GM12878 (cell line): Measurements from ENCODE around the gene SASH1.

ENCODE experiments used
- MYB ChIP-seq: fragments of 150-350 bp; IDR thresholded peaks from 2 replicates; pipeline ENCODE4 v1.6.1; 2014; ENCODE audit warnings: mild to moderate bottlenecking, low read depth, low read length, borderline replicate concordance
- POLR2A ChIP-seq: IDR thresholded peaks from 2 replicates; pipeline ENCODE4 v1.6.1; 2011; ENCODE audit warnings: low read depth, mild to moderate bottlenecking, low read length
- YBX1 ChIP-seq: fragments of 450-650 bp; IDR thresholded peaks from 2 replicates; pipeline ENCODE4 v1.6.1; 2016; ENCODE audit warnings: antibody characterized with exemption
- ZBED1 ChIP-seq: IDR thresholded peaks from 2 replicates; pipeline ENCODE4 v1.6.1; 2016; ENCODE audit warnings: borderline replicate concordance
- TF ChIP-seq, protein P1 (sequence below): IDR thresholded peaks from 2 replicates; pipeline ENCODE4 v1.6.1; 2012; ENCODE audit warnings: mild to moderate bottlenecking, low read depth, low read length
- TF ChIP-seq, protein P2 (sequence below), 3 experiments: IDR thresholded peaks in 2 of 3; conservative IDR thresholded peaks in 1 of 3; 2 replicates each; pipeline ENCODE4 v1.5.1; 2011; ENCODE audit warnings: low read depth in 3 of 3, low read length in 3 of 3, mild to moderate bottlenecking in 3 of 3, control low read depth in 2 of 3, moderate library complexity in 2 of 3, inconsistent platforms in 1 of 3, mixed read lengths in 1 of 3; ENCODE audit not compliant: control insufficient read depth in 2 of 3, insufficient read depth in 1 of 3; ENCODE audit errors: extremely low read depth in 1 of 3
- TF ChIP-seq, protein P3 (sequence below): fragments of 450-650 bp; IDR thresholded peaks from 2 replicates; pipeline ENCODE4 v1.6.1; 2017; ENCODE audit warnings: mild to moderate bottlenecking, moderate library complexity

DNA sequence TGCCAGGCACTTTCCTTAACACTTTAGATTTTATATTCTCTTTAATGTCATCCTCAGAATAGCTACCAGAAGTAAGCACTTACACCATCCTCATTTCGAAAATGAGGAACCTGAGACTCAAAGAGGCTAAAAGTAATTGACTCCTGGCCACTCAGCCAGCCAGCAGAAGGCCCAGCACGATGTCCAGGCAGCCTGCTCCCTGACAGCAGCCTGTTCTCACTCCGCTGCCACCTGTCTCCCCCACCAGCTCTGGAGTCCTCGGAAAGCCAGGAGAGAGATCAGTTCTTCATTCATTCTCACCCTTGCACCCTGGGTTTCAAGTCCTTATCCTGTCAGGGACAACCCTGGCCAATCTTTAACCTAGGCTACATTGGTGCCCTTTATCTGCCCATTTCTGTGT, 174.0 kb downstream of the SASH1 start:
- TF ChIP-seq, protein P1, sequence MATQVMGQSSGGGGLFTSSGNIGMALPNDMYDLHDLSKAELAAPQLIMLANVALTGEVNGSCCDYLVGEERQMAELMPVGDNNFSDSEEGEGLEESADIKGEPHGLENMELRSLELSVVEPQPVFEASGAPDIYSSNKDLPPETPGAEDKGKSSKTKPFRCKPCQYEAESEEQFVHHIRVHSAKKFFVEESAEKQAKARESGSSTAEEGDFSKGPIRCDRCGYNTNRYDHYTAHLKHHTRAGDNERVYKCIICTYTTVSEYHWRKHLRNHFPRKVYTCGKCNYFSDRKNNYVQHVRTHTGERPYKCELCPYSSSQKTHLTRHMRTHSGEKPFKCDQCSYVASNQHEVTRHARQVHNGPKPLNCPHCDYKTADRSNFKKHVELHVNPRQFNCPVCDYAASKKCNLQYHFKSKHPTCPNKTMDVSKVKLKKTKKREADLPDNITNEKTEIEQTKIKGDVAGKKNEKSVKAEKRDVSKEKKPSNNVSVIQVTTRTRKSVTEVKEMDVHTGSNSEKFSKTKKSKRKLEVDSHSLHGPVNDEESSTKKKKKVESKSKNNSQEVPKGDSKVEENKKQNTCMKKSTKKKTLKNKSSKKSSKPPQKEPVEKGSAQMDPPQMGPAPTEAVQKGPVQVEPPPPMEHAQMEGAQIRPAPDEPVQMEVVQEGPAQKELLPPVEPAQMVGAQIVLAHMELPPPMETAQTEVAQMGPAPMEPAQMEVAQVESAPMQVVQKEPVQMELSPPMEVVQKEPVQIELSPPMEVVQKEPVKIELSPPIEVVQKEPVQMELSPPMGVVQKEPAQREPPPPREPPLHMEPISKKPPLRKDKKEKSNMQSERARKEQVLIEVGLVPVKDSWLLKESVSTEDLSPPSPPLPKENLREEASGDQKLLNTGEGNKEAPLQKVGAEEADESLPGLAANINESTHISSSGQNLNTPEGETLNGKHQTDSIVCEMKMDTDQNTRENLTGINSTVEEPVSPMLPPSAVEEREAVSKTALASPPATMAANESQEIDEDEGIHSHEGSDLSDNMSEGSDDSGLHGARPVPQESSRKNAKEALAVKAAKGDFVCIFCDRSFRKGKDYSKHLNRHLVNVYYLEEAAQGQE, result no peak
- TF ChIP-seq, protein P2, sequence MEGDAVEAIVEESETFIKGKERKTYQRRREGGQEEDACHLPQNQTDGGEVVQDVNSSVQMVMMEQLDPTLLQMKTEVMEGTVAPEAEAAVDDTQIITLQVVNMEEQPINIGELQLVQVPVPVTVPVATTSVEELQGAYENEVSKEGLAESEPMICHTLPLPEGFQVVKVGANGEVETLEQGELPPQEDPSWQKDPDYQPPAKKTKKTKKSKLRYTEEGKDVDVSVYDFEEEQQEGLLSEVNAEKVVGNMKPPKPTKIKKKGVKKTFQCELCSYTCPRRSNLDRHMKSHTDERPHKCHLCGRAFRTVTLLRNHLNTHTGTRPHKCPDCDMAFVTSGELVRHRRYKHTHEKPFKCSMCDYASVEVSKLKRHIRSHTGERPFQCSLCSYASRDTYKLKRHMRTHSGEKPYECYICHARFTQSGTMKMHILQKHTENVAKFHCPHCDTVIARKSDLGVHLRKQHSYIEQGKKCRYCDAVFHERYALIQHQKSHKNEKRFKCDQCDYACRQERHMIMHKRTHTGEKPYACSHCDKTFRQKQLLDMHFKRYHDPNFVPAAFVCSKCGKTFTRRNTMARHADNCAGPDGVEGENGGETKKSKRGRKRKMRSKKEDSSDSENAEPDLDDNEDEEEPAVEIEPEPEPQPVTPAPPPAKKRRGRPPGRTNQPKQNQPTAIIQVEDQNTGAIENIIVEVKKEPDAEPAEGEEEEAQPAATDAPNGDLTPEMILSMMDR (IDR thresholded peaks at IDR 0.05 in 2 of 3, conservative IDR thresholded peaks at IDR 0.05 in 1 of 3; ENCODE audit: control insufficient read depth in 2 of 3, extremely low read depth in 1 of 3, insufficient read depth in 1 of 3, low read depth in 3 of 3, low read length in 3 of 3), result no peak
- no peak for TF ChIP-seq YBX1
- no peak for TF ChIP-seq MYB
- no peak for TF ChIP-seq ZBED1
- no peak for TF ChIP-seq POLR2A
- TF ChIP-seq, protein P3, sequence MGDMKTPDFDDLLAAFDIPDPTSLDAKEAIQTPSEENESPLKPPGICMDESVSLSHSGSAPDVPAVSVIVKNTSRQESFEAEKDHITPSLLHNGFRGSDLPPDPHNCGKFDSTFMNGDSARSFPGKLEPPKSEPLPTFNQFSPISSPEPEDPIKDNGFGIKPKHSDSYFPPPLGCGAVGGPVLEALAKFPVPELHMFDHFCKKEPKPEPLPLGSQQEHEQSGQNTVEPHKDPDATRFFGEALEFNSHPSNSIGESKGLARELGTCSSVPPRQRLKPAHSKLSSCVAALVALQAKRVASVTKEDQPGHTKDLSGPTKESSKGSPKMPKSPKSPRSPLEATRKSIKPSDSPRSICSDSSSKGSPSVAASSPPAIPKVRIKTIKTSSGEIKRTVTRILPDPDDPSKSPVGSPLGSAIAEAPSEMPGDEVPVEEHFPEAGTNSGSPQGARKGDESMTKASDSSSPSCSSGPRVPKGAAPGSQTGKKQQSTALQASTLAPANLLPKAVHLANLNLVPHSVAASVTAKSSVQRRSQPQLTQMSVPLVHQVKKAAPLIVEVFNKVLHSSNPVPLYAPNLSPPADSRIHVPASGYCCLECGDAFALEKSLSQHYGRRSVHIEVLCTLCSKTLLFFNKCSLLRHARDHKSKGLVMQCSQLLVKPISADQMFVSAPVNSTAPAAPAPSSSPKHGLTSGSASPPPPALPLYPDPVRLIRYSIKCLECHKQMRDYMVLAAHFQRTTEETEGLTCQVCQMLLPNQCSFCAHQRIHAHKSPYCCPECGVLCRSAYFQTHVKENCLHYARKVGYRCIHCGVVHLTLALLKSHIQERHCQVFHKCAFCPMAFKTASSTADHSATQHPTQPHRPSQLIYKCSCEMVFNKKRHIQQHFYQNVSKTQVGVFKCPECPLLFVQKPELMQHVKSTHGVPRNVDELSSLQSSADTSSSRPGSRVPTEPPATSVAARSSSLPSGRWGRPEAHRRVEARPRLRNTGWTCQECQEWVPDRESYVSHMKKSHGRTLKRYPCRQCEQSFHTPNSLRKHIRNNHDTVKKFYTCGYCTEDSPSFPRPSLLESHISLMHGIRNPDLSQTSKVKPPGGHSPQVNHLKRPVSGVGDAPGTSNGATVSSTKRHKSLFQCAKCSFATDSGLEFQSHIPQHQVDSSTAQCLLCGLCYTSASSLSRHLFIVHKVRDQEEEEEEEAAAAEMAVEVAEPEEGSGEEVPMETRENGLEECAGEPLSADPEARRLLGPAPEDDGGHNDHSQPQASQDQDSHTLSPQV, result no peak
